Activated naive CD8-positive, alpha-beta T cell treated with anti-CD3 and anti-CD28 coated beads for 36 hours (primary cell): ENCODE data around the gene CDC25B. TPM values are rescaled to one million over a fixed set of nuclear protein-coding genes. Genes with fewer than 3 reads are reported as not detected.
A peak's percentile ranks its signal among the peaks of the same experiment; 100 is the strongest.
"Not testable (repeated sequence)": the region's sequence is repeated elsewhere in the genome, so short reads cannot be mapped to it uniquely, and the experiment has no call there.

Experiments
- DNase-seq: peaks from one replicate; pipeline ENCODE4 v3.0.0; 2021
- H3K27ac Mint-ChIP-seq: one replicate; pipeline ENCODE4 v1.8.0; 2022; ENCODE audit warnings: mild to moderate bottlenecking, moderate library complexity, mixed read lengths
- H3K27me3 Mint-ChIP-seq: one replicate; pipeline ENCODE4 v1.8.0; 2022; ENCODE audit warnings: mild to moderate bottlenecking, mixed read lengths
- H3K36me3 Mint-ChIP-seq: one replicate; pipeline ENCODE4 v1.8.0; 2021; ENCODE audit warnings: mild to moderate bottlenecking, mixed read lengths
- H3K4me1 Mint-ChIP-seq: one replicate; pipeline ENCODE4 v1.8.0; 2021; ENCODE audit warnings: mixed read lengths
- H3K4me3 Mint-ChIP-seq: one replicate; pipeline ENCODE4 v1.8.0; 2022; ENCODE audit warnings: mild to moderate bottlenecking, moderate library complexity, mixed read lengths
- H3K9me3 Mint-ChIP-seq: one replicate; pipeline ENCODE4 v1.8.0; 2022; ENCODE audit warnings: mixed read lengths
- total RNA-seq, 2 experiments: library from RNA; stranded (reverse); gene quantifications; one replicate each; pipeline ENCODE4 v1.2.3, GENCODE V29; 2021

CDC25B gene
- total RNA-seq, 2 experiments from 2014 or later, result 54.6 to 60.9 TPM

- no peaks in the 10 kb centered on the region for H3K36me3 Mint-ChIP-seq
- DNase-seq, result no peak
Measured at GRCh38 chr20:3819411-3820047, 23.4 kb downstream of the CDC25B start.

GRCh38 chr20:3820048-3820900 is 24.2 kb downstream of the CDC25B start, which contains the start of gene AP5S1:
AP5S1 (plus strand) TSS chr20:3820547; CDS start chr20:3822118, 1,571 bp downstream.
- no peaks in the 10 kb centered on the region for H3K36me3 Mint-ChIP-seq
- peak; percentile 92 for DNase-seq
- peak within 1 kb of the TSS; percentile 83 for H3K4me3 Mint-ChIP-seq
- H3K27me3 Mint-ChIP-seq, result no peaks in the 10 kb centered on the region
- peak within 1 kb of the TSS; percentile 91 for H3K27ac Mint-ChIP-seq
- peaks cover 41% of the 10 kb centered on the region for H3K4me1 Mint-ChIP-seq
- no peaks in the 10 kb centered on the region for H3K9me3 Mint-ChIP-seq

More at GRCh38 chr20:3819411-3820047, 23.4 kb downstream of the CDC25B start:
- Mint-ChIP-seq H3K4me1 (peaks cover 45% of the 10 kb centered on the region), H3K27me3 (no peaks in the 10 kb centered on the region), H3K4me3 (peak overlapping the region; percentile 79), H3K9me3 (no peaks in the 10 kb centered on the region), H3K27ac (peak overlapping the region; percentile 91)

GRCh38 chr20:3820901-3821727 is 25.0 kb downstream of the CDC25B start:
- Mint-ChIP-seq H3K27ac (peak overlapping the region; percentile 91), H3K36me3 (no peaks in the 10 kb centered on the region), H3K9me3 (no peaks in the 10 kb centered on the region), H3K4me1 (peaks cover 34% of the 10 kb centered on the region), H3K4me3 (peak overlapping the region; percentile 83), H3K27me3 (no peaks in the 10 kb centered on the region)
- no peak for DNase-seq

- H3K36me3 Mint-ChIP-seq, result peaks cover under 1% of the 10 kb centered on the region
- peak overlapping the region; percentile 83 for H3K4me3 Mint-ChIP-seq
- H3K4me1 Mint-ChIP-seq, result peaks cover 28% of the 10 kb centered on the region
- no peaks in the 10 kb centered on the region for H3K9me3 Mint-ChIP-seq
- no peaks in the 10 kb centered on the region for H3K27me3 Mint-ChIP-seq
- peak overlapping the region; percentile 91 for H3K27ac Mint-ChIP-seq
- no peak for DNase-seq
Measured at GRCh38 chr20:3821996-3822395, 25.9 kb downstream of the CDC25B start.

- no peak for DNase-seq
- Mint-ChIP-seq H3K27me3 (no peaks in the 10 kb centered on the region), H3K4me3 (no peak overlapping the region), H3K27ac (no peak overlapping the region), H3K36me3 (peaks cover 3% of the 10 kb centered on the region), H3K9me3 (no peaks in the 10 kb centered on the region), H3K4me1 (peaks cover 22% of the 10 kb centered on the region)
Measured at GRCh38 chr20:3823881-3824280, 27.8 kb downstream of the CDC25B start.

- no peak for DNase-seq
- peaks cover 3% of the 10 kb centered on the region for H3K36me3 Mint-ChIP-seq
- H3K4me1 Mint-ChIP-seq, result peaks cover 11% of the 10 kb centered on the region
- H3K9me3 Mint-ChIP-seq, result no peaks in the 10 kb centered on the region
- H3K4me3 Mint-ChIP-seq, result no peak overlapping the region
- H3K27ac Mint-ChIP-seq, result no peak overlapping the region
- H3K27me3 Mint-ChIP-seq, result no peaks in the 10 kb centered on the region
Measured at GRCh38 chr20:3825526-3825925, 29.4 kb downstream of the CDC25B start.

GRCh38 chr20:3826420-3826819 is 30.3 kb downstream of the CDC25B start:
- peaks cover 8% of the 10 kb centered on the region for H3K4me1 Mint-ChIP-seq
- no peak for DNase-seq
- no peak overlapping the region for H3K4me3 Mint-ChIP-seq
- H3K27ac Mint-ChIP-seq, result no peak overlapping the region
- H3K9me3 Mint-ChIP-seq, result no peaks in the 10 kb centered on the region
- H3K36me3 Mint-ChIP-seq, result peaks cover 4% of the 10 kb centered on the region
- no peaks in the 10 kb centered on the region for H3K27me3 Mint-ChIP-seq

- peaks cover 4% of the 10 kb centered on the region for H3K36me3 Mint-ChIP-seq
- no peak overlapping the region for H3K4me3 Mint-ChIP-seq
- no peak overlapping the region for H3K27ac Mint-ChIP-seq
- H3K27me3 Mint-ChIP-seq, result no peaks in the 10 kb centered on the region
- H3K9me3 Mint-ChIP-seq, result no peaks in the 10 kb centered on the region
- no peak for DNase-seq
- H3K4me1 Mint-ChIP-seq, result no peaks in the 10 kb centered on the region
Measured at GRCh38 chr20:3828798-3829197, 32.7 kb downstream of the CDC25B start.

GRCh38 chr20:3829891-3830290 is 33.8 kb downstream of the CDC25B start:
- DNase-seq, H3K27ac Mint-ChIP-seq, H3K4me1 Mint-ChIP-seq, H3K9me3 Mint-ChIP-seq, H3K4me3 Mint-ChIP-seq, H3K36me3 Mint-ChIP-seq, H3K27me3 Mint-ChIP-seq: not testable (repeated sequence)

- H3K27ac Mint-ChIP-seq, result no peak overlapping the region
Measured at GRCh38 chr20:3836132-3836531, 40.0 kb downstream of the CDC25B start.

GRCh38 chr20:3839328-3839727 is 43.2 kb downstream of the CDC25B start:
- Mint-ChIP-seq H3K36me3 (no peaks in the 10 kb centered on the region), H3K9me3 (no peaks in the 10 kb centered on the region), H3K4me3 (no peak overlapping the region), H3K27me3 (no peaks in the 10 kb centered on the region), H3K27ac (no peak overlapping the region), H3K4me1 (no peaks in the 10 kb centered on the region)
- DNase-seq, result no peak

More at GRCh38 chr20:3836132-3836531, 40.0 kb downstream of the CDC25B start:
- Mint-ChIP-seq H3K4me1 (no peaks in the 10 kb centered on the region), H3K36me3 (no peaks in the 10 kb centered on the region), H3K4me3 (no peak overlapping the region), H3K27me3 (no peaks in the 10 kb centered on the region), H3K9me3 (no peaks in the 10 kb centered on the region)
- no peak for DNase-seq

- H3K27me3 Mint-ChIP-seq, H3K36me3 Mint-ChIP-seq, DNase-seq, H3K4me3 Mint-ChIP-seq, H3K4me1 Mint-ChIP-seq, H3K27ac Mint-ChIP-seq, H3K9me3 Mint-ChIP-seq: not testable (repeated sequence)
Measured at GRCh38 chr20:3840201-3840600, 44.1 kb downstream of the CDC25B start.

- Mint-ChIP-seq H3K9me3 (no peaks in the 10 kb centered on the region), H3K36me3 (peaks cover 3% of the 10 kb centered on the region), H3K4me3 (no peak overlapping the region), H3K4me1 (peaks cover 8% of the 10 kb centered on the region), H3K27me3 (no peaks in the 10 kb centered on the region), H3K27ac (no peak overlapping the region)
- no peak for DNase-seq
Measured at GRCh38 chr20:3842348-3842930, 46.3 kb downstream of the CDC25B start.

GRCh38 chr20:3843490-3843889 is 47.4 kb downstream of the CDC25B start:
- H3K9me3 Mint-ChIP-seq, result no peaks in the 10 kb centered on the region
- H3K36me3 Mint-ChIP-seq, result peaks cover 3% of the 10 kb centered on the region
- no peak for DNase-seq
- no peak overlapping the region for H3K27ac Mint-ChIP-seq
- H3K27me3 Mint-ChIP-seq, result no peaks in the 10 kb centered on the region
- no peak overlapping the region for H3K4me3 Mint-ChIP-seq
- H3K4me1 Mint-ChIP-seq, result peaks cover 14% of the 10 kb centered on the region
